GM18867 (cell line): ENCODE data around the gene HIF3A.
"Not testable (repeated sequence)": the region's sequence is repeated elsewhere in the genome, so short reads cannot be mapped to it uniquely, and the experiment has no call there.

Experiments used
- ATAC-seq: cut with Tn5 transposase; IDR thresholded peaks from one replicate; pipeline ENCODE4 v1.9.1; 2021; ENCODE audit warnings: mild to moderate bottlenecking, moderate library complexity; ENCODE audit not compliant: unreplicated experiment

HIF3A gene

DNA sequence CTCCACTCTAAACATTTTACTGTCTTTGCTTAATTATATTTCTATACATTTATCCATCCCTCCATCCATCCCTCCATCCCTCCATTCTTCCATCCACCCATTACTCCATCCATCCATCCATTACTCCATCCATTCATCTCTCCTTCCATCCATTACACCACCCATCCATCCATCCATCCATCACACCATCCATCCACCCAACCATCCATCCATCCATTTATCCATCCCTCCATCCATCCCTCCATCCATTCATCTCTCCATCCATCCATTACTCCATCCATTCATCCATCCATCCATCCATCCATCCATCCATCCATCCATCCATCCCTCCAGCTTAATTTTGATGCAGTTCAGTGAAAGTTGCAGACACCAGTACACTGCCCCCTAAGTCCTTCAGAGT, 5.0 kb upstream of the HIF3A start:
- ATAC-seq, result no peak

DNA sequence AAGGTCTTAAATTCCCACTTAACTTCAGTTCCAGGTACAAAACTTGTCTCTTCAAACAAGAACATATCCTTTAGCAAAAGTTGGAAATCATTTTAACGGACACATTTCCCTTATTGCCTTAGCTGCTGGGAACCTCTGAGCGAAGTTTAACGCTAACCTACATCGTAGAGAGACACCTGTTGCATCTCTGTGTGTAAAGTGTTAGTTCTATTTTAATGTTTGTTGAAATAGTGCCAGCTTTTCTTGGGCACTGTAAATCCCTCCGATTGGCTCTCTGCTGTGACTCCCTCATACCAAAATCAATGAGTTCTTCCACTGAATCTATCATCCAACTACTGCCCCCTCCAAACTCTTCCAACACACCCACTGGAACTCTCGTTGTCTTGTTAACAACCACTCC, 2.3 kb upstream of the HIF3A start:
- ATAC-seq, result no peak

DNA sequence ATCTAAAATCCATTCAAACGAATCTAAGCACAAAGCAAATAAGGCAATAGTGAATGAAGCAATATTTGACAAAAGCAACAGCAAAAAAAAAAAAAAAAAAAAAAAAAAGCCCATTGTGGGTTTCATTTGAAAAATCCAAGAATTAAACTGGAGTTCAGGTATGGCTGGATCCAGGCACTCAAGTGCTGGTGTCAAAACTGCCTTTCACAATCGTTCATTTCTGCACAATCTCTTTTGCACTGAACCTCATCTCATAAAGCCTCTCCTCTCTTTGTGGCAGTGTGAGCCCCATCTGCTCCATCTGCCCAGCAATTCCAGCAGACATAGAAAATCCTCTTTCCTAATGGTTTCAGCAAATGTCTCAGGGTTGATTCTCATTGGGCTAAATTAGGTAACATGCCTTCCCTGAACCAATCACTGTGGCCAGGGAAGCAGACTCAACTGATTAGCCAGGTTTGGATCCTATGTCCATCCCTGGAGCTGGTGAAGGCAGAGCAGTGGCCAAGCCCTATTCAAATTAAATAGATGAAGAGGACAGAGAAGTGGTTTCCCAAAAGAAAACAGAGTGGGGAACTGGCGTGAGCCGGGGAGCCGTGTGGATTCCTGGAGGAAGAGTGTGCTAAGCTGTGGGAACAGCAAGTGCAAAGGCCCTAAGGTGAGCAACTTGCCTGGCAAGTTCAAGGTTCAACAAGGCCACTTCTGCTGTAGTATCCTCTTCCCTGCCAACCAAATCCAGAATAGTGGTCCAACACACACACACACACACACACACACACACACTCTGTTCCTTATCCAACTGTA, 1.2 kb upstream of the HIF3A start:
- no peak for ATAC-seq

DNA sequence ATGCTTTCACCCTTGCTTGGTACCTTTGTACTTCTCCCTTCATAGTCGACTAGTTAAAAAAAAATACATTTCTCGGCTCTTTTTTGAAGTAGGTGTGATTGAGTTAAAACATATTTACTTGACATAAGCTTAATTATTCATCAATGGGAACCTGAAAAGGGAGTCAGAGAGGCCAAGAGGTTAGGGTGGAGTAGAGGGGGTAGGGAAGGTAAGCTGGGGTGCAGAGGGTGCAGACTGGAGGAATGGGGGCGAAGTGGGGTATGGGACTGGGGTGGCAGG, 701 bp upstream of the HIF3A start:
- ATAC-seq, result no peak

DNA sequence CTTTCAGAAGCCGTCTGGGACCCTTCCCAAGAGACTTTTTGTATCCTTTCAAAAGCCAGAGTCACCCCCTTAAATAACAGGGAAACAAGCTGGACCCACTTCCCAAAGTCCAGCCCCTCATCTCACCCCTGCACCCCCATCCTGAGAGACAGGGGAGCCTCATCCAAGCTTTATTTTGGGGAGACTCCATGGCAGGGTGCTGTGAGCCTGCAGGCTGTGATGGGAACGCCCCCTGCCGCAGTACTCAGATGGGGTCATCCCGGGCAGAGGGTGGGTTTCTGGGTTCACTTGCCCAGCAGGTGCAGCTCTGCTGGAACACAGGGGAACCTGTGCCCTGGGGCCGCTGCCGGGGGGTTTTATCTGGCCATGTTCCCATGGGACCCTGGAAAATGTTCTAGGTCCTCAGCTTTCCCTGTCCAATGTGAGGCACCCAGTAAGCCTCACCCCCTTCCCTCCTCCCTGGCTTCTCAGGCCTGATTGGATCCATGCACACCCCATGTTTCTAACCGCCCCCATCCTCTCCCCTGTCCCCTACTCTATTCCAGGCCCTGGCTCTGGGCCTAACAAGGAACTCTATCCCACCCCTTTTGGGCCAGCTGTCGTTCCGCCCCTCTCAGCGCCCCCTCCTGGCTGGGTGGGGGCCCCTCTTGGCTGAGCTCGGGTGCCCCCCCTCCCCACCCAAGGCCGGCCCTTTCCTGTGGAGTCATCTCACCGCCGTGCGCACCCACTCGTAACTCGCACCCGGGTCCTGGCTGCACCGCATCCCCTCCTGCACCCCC, 1.0 kb downstream of the HIF3A start:
- ATAC-seq, result no peak

DNA sequence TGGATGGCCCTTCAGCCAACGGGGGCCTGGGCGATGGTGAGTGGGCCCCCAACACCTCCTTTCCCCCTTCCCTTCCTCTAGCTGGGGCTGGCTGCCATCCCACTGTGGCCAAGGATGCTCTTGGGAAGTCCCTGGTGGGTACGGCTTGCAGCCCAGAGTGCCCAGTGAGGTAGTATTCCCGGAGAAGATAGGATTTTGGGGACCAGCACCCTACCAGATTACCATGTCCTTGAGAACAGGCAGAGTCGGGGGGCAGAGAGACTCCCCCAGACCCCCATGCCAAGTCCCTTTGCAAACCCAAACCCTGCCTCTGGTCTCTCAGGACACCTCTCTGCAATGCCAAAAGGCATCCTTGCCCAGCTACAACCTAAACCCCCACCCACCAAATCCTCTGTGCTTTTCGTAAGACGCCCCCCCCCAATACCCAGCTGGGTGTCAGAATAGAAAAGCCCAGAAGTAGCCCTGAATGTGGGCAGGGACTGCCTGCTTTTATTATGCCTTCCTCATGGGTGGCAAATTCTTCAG, 1.7 kb downstream of the HIF3A start:
- no peak for ATAC-seq

DNA sequence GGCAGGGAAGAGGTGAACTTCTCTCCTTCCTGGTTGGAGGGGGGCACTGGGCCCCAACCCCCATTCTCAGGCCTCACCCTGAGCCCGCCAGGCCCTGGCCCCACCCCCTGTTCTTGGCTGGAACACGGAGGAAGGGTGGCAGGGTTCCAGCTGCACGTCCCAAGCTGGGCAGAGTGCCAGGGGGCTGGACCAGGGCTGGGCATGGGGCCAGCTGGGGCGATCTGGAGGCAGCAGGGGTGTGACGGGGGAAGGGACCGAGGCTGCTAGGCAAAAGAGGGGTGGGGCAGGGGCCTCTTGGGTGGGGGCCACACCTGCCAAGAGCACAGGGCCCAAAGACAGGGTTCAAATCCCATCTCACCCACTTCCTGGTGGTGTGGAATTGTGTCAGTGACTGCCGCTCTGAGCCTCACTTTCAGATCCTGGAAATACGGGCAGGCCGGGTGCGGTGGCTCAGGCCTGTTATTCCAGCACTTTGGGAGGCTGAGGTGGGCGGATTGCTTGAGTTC, 2.2 kb downstream of the HIF3A start:
- no peak for ATAC-seq

DNA sequence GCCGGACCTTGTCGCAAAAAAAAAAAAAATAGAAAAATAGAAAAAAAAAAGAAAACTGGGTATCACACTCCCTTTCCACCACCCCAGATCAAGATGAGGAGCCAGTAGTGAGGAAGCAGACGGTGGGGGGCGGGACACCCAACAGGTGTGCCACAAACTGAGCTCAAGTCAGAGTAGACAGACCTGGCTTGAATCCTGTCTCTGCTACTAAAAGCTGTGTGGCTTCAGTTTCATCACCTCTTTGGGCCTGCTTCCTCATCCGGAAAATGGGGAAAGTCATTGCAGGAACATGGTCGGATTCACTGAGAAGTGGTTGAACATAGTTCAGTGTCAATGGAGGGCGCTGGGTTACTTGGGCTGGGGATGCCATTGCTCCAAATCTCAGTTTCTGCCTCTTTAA, 2.9 kb downstream of the HIF3A start:
- ATAC-seq, result no peak

DNA sequence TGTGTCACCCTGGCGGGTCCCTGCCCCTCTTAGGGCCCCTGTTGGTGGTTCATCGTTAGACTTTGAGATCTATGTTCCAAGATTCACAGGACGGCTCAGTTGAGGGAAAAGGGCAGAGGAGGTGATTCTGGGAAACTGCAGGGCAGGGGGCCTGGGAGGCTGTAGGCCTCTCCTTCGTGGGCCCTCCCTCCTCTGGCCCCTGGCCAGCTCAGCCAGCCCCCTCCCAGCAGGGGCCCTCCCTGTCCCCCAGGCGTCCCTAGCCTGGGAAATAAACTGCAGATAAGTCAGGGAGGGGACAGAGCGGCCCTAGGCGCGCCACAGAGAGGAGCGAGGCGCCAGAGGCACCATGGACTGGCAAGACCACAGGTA, 6.5 kb downstream of the HIF3A start:
- no peak for ATAC-seq

DNA sequence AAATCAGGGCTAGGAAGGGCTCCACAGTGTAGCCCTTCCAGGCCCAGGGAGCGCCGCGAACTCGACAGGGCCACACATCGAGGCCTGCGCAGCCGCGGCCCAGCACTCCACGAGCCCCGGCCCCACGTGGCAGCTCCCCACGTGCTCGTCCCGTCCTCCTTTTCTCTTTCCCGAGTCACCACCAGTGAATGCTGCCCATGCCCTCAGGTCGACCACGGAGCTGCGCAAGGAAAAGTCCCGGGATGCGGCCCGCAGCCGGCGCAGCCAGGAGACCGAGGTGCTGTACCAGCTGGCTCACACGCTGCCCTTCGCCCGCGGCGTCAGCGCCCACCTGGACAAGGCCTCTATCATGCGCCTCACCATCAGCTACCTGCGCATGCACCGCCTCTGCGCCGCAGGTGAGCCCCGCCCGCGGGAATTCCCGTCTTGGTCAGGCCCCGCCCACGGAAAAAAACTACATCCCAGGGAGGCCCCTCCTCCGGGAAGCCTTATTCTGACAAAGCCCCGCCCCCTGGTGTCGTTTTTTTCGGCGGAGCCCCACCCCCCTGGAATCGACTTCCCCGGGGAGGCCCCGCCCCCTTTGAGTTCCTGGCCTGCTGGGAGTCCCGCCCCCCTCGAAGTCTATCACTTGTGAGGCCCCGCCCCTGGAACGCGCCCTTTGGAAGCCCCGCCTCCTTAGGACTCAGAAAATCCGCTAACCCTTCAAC, 7.0 kb downstream of the HIF3A start:
- ATAC-seq, result no peak

DNA sequence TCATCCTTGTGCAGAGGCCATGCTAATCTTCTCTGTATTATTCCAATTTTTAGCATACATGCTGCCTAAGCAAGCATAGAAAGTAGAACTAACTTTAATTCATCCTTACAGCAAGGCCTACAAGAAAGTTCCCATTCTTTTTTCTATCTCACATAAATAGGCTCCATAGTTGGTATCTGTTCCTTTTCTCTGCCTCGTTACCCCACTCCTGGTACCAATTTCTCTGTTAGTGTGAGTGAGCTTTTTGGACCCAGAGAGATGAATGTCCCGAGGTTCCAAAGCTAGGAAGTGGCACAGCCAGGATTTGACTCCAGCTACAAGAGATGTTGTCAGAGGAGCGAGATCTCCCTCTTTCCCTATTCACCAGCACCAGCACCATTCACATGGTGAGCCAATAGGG, 9.7 kb downstream of the HIF3A start:
- ATAC-seq, result no peak

DNA sequence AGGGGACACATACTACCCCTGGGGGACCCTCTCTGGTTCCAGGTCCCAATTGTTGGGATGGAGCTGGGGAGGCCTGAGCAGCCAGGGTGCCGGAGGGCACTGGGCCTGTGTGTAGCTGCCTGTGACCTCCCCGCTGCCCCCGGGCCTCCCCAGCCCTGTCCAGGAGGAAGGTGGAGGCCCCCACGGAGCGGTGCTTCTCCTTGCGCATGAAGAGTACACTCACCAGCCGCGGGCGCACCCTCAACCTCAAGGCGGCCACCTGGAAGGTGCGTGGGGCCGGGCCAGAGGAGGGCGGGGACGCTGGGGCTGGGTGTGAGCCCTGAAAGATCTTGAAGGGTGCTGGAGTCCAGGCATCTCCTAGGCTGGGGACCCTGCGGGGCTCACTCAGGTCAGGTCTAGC, 11.7 kb downstream of the HIF3A start:
- no peak for ATAC-seq

DNA sequence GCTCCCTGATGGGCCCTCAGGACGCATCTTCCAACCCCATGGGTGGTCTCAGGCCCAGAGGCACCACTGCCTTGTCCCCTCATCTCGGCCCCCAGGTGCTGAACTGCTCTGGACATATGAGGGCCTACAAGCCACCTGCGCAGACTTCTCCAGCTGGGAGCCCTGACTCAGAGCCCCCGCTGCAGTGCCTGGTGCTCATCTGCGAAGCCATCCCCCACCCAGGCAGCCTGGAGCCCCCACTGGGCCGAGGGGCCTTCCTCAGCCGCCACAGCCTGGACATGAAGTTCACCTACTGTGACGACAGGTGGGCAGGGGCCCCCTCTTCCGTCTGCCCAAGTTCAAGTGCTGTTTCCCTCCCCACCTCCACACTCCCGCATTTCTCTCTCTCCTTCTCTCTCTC, 12.2 kb downstream of the HIF3A start:
- ATAC-seq, result no peak

DNA sequence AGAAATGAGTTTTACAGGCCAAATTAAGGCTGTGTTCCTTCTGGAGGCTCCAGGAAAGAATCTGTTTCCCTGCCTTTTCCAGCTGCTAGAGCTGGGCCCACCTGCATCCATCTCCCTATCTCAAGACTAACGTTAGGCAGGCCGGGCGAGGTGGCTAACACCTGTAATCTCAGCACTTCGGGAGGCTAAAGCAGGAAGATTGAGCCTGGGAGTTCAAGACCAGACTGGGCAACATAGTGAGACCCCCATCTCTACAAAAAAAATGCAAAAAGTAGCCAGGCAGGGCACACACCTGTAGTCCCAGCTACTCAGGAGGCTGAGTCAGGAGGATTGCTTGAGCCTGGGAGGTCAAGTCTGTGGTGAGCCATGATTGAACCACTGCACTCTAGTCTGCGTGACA, 14.6 kb downstream of the HIF3A start:
- ATAC-seq, result no peak

DNA sequence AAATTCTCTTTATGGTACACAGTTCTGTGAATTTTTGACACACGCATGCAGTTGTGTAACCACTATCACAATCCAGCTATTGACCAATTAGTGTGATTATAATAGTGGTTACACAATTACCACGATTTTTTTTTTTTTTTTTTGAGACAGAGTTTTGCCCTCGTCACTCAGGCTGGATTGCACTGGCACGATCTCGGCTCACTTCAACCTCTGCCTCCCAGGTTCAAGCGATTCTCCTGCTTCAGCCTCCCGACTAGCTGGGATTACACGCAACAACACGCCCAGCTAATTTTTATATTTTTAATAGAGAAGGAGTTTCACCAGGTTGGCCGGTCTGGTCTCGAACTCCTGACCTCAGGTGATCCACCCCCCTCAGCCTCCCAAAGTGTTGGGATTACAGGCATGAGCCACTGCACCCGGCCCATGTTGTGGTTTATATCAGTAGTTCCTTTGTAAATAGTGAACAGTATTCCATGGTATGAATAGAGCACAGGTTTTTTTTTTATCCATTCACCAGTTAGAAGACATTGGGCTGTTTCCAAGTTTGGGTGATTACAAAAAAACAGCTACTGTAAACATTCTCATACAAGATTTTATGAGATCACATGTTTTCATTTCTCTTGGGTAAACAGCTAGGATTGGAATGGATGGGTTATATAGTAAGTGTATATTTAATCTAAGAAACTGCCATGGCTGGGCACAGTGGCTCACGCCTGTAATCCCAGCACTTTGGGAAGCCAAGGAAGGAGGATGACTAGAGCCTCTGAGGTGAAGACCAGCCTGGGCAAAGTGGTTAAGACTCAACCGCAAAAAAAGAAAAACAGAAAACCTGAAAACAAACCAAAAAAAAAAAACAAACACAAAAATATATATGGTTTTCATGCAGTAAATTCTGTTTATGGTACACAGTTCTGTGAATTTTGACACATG, 17.0 kb downstream of the HIF3A start:
- ATAC-seq, result not testable (repeated sequence)

DNA sequence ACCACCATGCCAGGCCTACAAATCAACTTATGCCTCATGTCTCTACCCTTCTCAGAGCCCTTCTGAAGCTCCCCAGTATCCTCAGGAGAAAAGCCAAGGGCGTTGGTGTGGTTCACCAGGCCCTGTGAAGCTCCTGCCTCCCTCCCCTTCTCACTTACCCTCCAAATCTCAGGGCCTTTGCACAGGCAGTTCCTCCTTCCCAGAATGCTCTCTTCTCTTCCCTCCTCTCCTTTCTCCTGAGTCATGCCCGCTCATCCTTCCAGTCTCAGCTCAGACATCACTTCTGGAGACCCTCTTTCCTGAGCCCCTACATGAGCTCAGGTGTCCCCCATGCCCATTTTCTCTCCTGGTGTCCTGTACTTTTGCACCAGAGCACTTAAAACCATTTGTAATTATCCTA, 20.5 kb downstream of the HIF3A start:
- no peak for ATAC-seq

DNA sequence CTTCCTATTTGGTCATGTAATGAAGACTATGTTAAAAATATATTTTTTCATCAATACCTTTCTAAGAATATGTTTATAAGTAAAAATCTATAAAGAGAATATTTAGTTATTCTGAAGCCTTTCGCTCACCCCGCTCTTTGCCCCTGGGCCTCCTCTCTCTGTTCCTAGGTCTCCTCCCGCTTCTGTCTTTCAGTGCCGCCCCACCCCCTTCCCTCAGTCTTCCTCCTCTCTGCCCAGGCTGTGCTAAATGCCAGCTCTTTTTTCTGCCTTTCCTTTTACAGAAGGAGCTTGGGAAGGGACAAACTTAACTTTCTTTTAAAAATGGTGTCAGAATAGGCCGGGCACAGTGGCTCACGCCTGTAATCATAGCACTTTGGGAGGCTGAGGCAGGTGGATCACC, 22.8 kb downstream of the HIF3A start:
- no peak for ATAC-seq

DNA sequence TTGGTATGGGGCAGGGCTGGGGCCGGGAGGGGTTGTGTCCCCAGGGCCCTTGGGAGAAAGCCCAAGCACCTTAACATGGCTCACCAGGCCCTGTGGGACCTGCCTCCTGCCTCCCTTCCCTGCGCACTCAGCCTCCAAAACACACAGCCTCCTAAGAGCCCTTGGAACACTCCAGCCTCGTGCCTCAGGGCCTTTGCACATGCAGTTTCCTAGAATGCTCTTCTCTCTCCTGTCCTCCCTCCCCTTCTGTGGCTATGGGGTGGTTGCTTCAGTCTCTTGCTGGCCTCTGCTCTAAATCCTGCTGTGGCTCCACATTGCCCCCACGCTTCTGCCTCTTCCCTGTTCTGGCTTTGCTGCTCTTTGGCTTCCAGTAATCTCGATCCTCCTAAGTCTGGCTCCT, 23.7 kb downstream of the HIF3A start:
- no peak for ATAC-seq

DNA sequence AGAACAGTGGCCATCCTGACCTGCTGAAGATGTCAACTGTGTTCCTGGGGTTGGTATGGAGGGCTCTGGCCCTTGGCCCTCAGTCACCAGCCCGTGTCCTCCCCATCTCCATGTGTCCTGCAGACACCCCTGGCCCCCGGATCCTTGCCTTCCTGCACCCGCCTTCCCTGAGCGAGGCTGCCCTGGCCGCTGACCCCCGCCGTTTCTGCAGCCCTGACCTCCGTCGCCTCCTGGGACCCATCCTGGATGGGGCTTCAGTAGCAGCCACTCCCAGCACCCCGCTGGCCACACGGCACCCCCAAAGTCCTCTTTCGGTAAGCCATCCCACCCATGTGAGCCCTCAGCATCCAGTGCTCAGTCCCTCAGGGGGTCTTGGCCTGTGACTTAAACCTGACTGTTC, 24.8 kb downstream of the HIF3A start:
- ATAC-seq, result no peak

DNA sequence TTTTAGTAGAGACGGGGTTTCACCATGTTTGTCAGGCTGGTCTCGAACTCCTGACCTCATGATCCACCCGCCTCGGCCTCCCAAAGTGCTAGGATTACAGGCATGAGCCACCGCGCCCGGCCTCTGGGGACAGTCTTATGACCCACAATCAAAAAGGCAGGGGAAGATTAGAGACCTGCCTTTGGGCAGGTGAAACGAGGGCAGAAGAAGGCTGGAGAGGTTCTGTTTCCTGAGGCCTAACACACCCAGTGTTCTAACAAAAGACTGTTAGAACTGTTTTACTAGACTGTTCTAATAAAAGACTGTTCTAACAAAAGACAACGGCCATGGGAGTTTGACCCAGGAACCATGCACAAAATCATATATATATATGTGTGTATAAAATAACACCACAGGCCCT, 26.4 kb downstream of the HIF3A start:
- ATAC-seq, result not testable (repeated sequence)

DNA sequence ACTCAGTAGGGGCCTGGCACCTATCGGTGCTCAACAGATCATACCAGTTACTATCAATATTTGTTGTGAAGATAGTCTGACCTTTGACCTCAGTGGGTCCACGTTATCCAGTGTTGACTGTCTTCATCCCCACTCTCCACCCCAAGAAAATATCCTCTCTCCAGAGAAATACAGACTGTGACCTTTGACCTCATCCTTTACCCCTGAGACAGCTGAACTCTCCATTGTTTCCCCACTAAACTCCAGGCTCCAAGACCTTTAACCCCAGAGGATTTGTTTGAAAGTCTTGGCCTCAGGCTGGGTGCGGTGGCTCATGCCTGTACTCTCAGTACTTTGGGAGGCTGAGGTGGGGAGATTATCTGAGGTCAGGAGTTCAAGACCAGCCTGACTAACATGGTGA, 27.4 kb downstream of the HIF3A start:
- ATAC-seq, result no peak
